ENCODE measurements around the gene WNT2B.

Gene WNT2B

GRCh38 chr1:112466078-112466660, 42.6 kb upstream of the WNT2B start (continued):
- no peak for TF ChIP-seq ZNF645 (tag by site-specific recombination; IDR thresholded peaks at IDR 0.05)
- TF ChIP-seq ZNF18 (tag by site-specific recombination; IDR thresholded peaks at IDR 0.05) = no peak
- 0 out of 2 replicates have a peak, but pooled peaks have one; percentile 70 for TF ChIP-seq KLF17 (tag by site-specific recombination; IDR thresholded peaks at IDR 0.05)
- no peak for TF ChIP-seq ZNF707 (tag by site-specific recombination; IDR thresholded peaks at IDR 0.05)
- no peak for TF ChIP-seq ZNF24 (tag by site-specific recombination; IDR thresholded peaks at IDR 0.05)
- peak; percentile 57 for TF ChIP-seq KLF1 (tag by site-specific recombination; IDR thresholded peaks at IDR 0.05)
- TF ChIP-seq ZIC2 (tag by site-specific recombination; IDR thresholded peaks at IDR 0.05) = peak; percentile 63
- peak; percentile 78 for TF ChIP-seq ZSCAN30 (tag by site-specific recombination; IDR thresholded peaks at IDR 0.05)
- no peak for TF ChIP-seq IKZF3 (tag by site-specific recombination; IDR thresholded peaks at IDR 0.05)
- 0 out of 2 replicates have a peak, but pooled peaks have one; percentile 34 for TF ChIP-seq ZNF501 (tag by site-specific recombination; IDR thresholded peaks at IDR 0.05)
- 0 out of 2 replicates have a peak, but pooled peaks have one; percentile 58 for TF ChIP-seq ZNF335 (tag by site-specific recombination; conservative IDR thresholded peaks at IDR 0.05)
- peak; percentile 99 for TF ChIP-seq ZFP69B (tag by site-specific recombination; IDR thresholded peaks at IDR 0.05)
- no peak for TF ChIP-seq ZNF174 (tag by site-specific recombination; IDR thresholded peaks at IDR 0.05)
- no peak for TF ChIP-seq ATF2 (tag by site-specific recombination; IDR thresholded peaks at IDR 0.05; ENCODE audit: low read depth)
- TF ChIP-seq ZNF660 (tag by site-specific recombination; IDR thresholded peaks at IDR 0.05) = peak; percentile 78; the same call in 1 of the 2 replicates
- TF ChIP-seq ZNF148 (tag by site-specific recombination; IDR thresholded peaks at IDR 0.05; ENCODE audit: borderline replicate concordance) = no peak
- TF ChIP-seq SALL2 (tag by site-specific recombination; IDR thresholded peaks at IDR 0.05; ENCODE audit: borderline replicate concordance) = no peak
- no peak for TF ChIP-seq ZNF404 (tag by site-specific recombination; IDR thresholded peaks at IDR 0.05)
- peak; percentile 64; the same call in 1 of the 2 replicates for TF ChIP-seq ZNF600 (tag by site-specific recombination; IDR thresholded peaks at IDR 0.05)
- no peak for TF ChIP-seq ZSCAN18 (tag by site-specific recombination; IDR thresholded peaks at IDR 0.05)
- TF ChIP-seq CTCF (tag by site-specific recombination; IDR thresholded peaks at IDR 0.05) = peak; percentile 96
- no peak for TF ChIP-seq ZNF132 (tag by site-specific recombination; IDR thresholded peaks at IDR 0.05; ENCODE audit: borderline replicate concordance)
